Activated naive CD4-positive, alpha-beta T cell treated with anti-CD3 and anti-CD28 coated beads, Interleukin-2, amount 10 ng/mL, durations not matched to agents 7 days and 5 days (primary cell): ENCODE results near the gene SPINK7.
"Not testable (repeated sequence)": the region's sequence is repeated elsewhere in the genome, so short reads cannot be mapped to it uniquely, and the experiment has no call there.

Experiments used
- CTCF ChIA-PET: fragments of 350-600 bp; sonication (Branson Sonifier 250); formaldehyde crosslinking; loops from one replicate; lab custom pipeline; 2021; ENCODE audit warnings: antibody characterized with exemption; lab: Charles Lee
- DNase-seq: peaks from one replicate; pipeline ENCODE4 v3.0.0-alpha.2; 2020
- H3K27ac Mint-ChIP-seq: one replicate; pipeline ENCODE4 v1.8.0; 2021; ENCODE audit warnings: mild to moderate bottlenecking, moderate library complexity, mixed read lengths
- H3K27me3 Mint-ChIP-seq: one replicate; pipeline ENCODE4 v1.8.0; 2021; ENCODE audit warnings: mild to moderate bottlenecking, mixed read lengths
- H3K36me3 Mint-ChIP-seq: one replicate; pipeline ENCODE4 v1.8.0; 2021; ENCODE audit warnings: mixed read lengths
- H3K4me1 Mint-ChIP-seq: one replicate; pipeline ENCODE4 v1.8.0; 2021; ENCODE audit warnings: mixed read lengths
- H3K4me3 Mint-ChIP-seq: one replicate; pipeline ENCODE4 v1.8.0; 2021; ENCODE audit warnings: mild to moderate bottlenecking, moderate library complexity, mixed read lengths
- H3K9me3 Mint-ChIP-seq: one replicate; pipeline ENCODE4 v1.8.0; 2021; ENCODE audit warnings: mixed read lengths

SPINK7 gene

GRCh38 chr5:148312153-148312552, at the start of gene SPINK7:
SPINK7 (plus strand) TSS chr5:148312423; CDS start chr5:148312484, 61 bp downstream.
- CTCF ChIA-PET = no interaction called here
- H3K27ac Mint-ChIP-seq = no peak within 1 kb of the TSS
- no peak within 1 kb of the TSS for H3K4me3 Mint-ChIP-seq
- no peak for DNase-seq
- H3K36me3 Mint-ChIP-seq = no peaks in the 10 kb centered on the region
- H3K9me3 Mint-ChIP-seq = no peaks in the 10 kb centered on the region
- no peaks in the 10 kb centered on the region for H3K27me3 Mint-ChIP-seq
- H3K4me1 Mint-ChIP-seq = no peaks in the 10 kb centered on the region

DNA sequence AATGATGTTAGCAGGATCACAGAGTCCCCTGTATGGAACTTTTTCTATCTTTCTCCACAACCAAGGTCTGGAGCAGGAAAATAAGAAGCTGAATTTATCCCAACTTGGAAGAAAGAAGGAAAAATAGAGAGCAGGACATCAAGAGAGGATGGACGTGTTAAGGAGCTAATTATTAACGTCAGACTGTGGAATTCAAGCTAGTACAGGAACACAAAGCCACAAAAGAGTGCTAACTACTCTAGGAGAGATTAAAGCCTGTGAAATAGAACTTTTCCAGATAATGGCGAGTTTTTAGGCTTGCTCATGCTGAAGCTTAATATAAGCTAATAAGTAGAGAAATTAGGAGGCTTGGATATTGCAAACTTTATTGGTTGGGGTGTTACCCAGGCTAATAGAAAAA, 44.3 kb upstream of the SPINK7 start:
- no peaks in the 10 kb centered on the region for H3K36me3 Mint-ChIP-seq
- no peaks in the 10 kb centered on the region for H3K27me3 Mint-ChIP-seq

GRCh38 chr5:148268566-148268965, 43.7 kb upstream of the SPINK7 start, which contains the start of gene SPINK13:
SPINK13 (plus strand) TSS chr5:148268794; CDS start chr5:148270073, 1,279 bp downstream.
- CTCF ChIA-PET = no interaction called here

More for the DNA sequence above, 44.3 kb upstream of the SPINK7 start:
- CTCF ChIA-PET = no interaction called here
- DNase-seq = no peak
- no peak overlapping the region for H3K27ac Mint-ChIP-seq
- H3K4me3 Mint-ChIP-seq = no peak overlapping the region
- no peaks in the 10 kb centered on the region for H3K9me3 Mint-ChIP-seq
- H3K4me1 Mint-ChIP-seq = no peaks in the 10 kb centered on the region

GRCh38 chr5:148275129-148275528, 37.1 kb upstream of the SPINK7 start:
- H3K27me3 Mint-ChIP-seq, H3K27ac Mint-ChIP-seq, H3K36me3 Mint-ChIP-seq, DNase-seq, H3K4me3 Mint-ChIP-seq, H3K9me3 Mint-ChIP-seq, H3K4me1 Mint-ChIP-seq, CTCF ChIA-PET: not testable (repeated sequence)

More at GRCh38 chr5:148268566-148268965, 43.7 kb upstream of the SPINK7 start, which contains the start of gene SPINK13:
- Mint-ChIP-seq H3K4me3 (no peak within 1 kb of the TSS), H3K27ac (no peak within 1 kb of the TSS), H3K27me3 (no peaks in the 10 kb centered on the region), H3K4me1 (no peaks in the 10 kb centered on the region), H3K9me3 (no peaks in the 10 kb centered on the region), H3K36me3 (no peaks in the 10 kb centered on the region)
- no peak for DNase-seq

DNA sequence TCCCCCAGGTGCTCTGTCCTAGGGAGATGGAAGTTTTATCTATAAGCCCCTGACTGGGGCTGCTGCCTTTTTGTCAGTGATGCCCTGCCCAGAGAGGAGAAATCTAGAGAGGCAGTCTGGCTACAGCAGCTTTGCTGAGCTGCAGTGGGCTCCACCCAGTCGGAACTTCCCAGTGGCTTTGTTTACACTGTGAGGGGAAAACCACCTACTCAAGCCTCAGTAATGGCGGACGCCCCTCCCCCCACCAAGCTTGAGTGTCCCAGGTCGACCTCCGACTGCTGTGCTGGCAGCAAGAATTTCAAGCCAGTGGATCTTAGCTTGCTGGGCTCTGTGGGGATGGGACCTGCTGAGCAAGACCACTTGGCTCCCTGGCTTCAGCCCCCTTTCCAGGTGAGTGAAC, 31.3 kb upstream of the SPINK7 start:
- H3K9me3 Mint-ChIP-seq, H3K27me3 Mint-ChIP-seq, H3K27ac Mint-ChIP-seq, H3K4me3 Mint-ChIP-seq, DNase-seq, H3K36me3 Mint-ChIP-seq, CTCF ChIA-PET, H3K4me1 Mint-ChIP-seq: not testable (repeated sequence)

- H3K4me1 Mint-ChIP-seq, DNase-seq, H3K4me3 Mint-ChIP-seq, H3K27ac Mint-ChIP-seq, H3K36me3 Mint-ChIP-seq, CTCF ChIA-PET, H3K27me3 Mint-ChIP-seq, H3K9me3 Mint-ChIP-seq: not testable (repeated sequence)
Observed at GRCh38 chr5:148281336-148281735, 30.9 kb upstream of the SPINK7 start.

DNA sequence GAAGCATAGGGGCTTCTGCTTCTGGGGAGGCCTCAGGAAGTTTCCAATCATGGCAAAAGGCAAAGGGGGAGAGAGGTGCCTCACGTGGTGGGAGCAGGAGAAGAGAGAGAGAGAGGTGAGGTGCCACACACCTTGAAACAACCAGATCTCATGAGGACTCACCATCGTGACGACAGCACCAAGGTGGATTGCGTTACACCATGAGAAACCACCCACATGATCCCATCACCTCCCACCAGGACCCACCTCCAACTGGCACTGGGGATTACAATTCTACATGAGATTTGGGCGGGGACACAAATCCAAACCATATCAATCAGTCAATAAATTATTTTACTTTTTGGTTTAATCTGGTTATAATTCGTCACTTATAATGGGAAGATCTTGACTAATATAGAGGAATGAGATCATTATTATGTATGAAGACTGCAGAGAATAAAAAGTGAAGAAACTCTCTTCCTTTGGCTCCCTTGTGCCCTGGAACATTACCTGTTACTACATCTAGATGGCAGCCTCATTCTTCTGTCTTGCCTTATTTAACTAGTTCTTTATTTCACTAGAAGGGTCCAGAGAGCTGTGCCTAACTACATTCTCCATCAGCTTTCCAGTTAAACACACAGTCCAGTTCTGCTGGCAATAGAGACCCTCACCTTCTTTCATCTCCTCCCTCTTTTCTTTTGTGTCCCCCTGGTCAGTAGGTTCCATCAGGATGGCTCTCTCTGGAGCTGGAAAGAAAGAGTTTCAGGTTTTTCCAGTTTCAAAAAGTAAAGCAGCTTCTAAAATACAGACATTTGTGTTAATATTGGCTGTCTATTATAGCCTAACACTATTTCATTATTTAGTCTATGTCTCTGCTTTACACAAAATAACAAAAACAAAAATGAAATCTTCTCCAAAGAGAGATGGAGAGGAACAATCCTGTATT, 21.7 kb upstream of the SPINK7 start:
- Mint-ChIP-seq H3K36me3 (no peaks in the 10 kb centered on the region), H3K27me3 (no peaks in the 10 kb centered on the region), H3K4me1 (no peaks in the 10 kb centered on the region), H3K9me3 (no peaks in the 10 kb centered on the region), H3K4me3 (no peak overlapping the region), H3K27ac (no peak overlapping the region)
- CTCF ChIA-PET = interaction anchor here (0.8 to 1.3 kb wide), 4 partner anchors 9 to 440 kb away, joined by 3 to 5 read pairs (median 4); no protein-coding TSS in a partner anchor
- DNase-seq = no peak

- H3K9me3 Mint-ChIP-seq = no peaks in the 10 kb centered on the region
- no peak overlapping the region for H3K27ac Mint-ChIP-seq
- CTCF ChIA-PET = interaction anchor here (1.0 kb wide), 1 partner anchor 77 kb away, joined by 4 read pairs; no protein-coding TSS in a partner anchor
- no peak for DNase-seq
- no peaks in the 10 kb centered on the region for H3K4me1 Mint-ChIP-seq
- H3K4me3 Mint-ChIP-seq = no peak overlapping the region
- H3K36me3 Mint-ChIP-seq = no peaks in the 10 kb centered on the region
- H3K27me3 Mint-ChIP-seq = no peaks in the 10 kb centered on the region
Observed at GRCh38 chr5:148297731-148298130, 14.5 kb upstream of the SPINK7 start.

- no peaks in the 10 kb centered on the region for H3K27me3 Mint-ChIP-seq
- H3K4me1 Mint-ChIP-seq = no peaks in the 10 kb centered on the region
- CTCF ChIA-PET = no interaction called here
- H3K9me3 Mint-ChIP-seq = no peaks in the 10 kb centered on the region
- H3K4me3 Mint-ChIP-seq = no peak overlapping the region
- DNase-seq = no peak
- no peak overlapping the region for H3K27ac Mint-ChIP-seq
- H3K36me3 Mint-ChIP-seq = no peaks in the 10 kb centered on the region
Observed at GRCh38 chr5:148306446-148306845, 5.8 kb upstream of the SPINK7 start.

- CTCF ChIA-PET = interaction anchor here (1.1 kb wide), 1 partner anchor 20 kb away, joined by 3 read pairs; no protein-coding TSS in a partner anchor
- no peak for DNase-seq
- Mint-ChIP-seq H3K4me1 (no peaks in the 10 kb centered on the region), H3K36me3 (no peaks in the 10 kb centered on the region), H3K27ac (no peak overlapping the region), H3K9me3 (no peaks in the 10 kb centered on the region), H3K27me3 (no peaks in the 10 kb centered on the region), H3K4me3 (no peak overlapping the region)
Observed at GRCh38 chr5:148309019-148309418, 3.2 kb upstream of the SPINK7 start.

DNA sequence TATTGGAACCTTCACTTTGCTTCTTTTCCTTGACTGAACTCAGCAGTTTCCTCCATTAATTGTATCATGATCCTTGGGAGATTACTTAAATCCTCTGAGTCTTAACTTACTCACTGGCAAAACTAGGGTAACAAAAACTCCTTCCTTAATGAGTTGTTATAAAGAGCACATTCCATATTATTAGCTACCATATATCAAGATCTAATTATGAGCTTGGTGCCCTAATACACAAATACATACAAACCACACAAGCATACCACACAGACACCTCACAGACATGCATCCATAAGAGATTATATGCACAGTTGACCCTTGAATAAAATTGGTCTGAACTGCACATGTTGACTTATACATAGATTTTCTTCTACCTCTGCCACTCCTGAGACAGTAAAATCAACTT, 2.5 kb upstream of the SPINK7 start:
- CTCF ChIA-PET = no interaction called here
- H3K9me3 Mint-ChIP-seq = no peaks in the 10 kb centered on the region

GRCh38 chr5:148311484-148311883, 739 bp upstream of the SPINK7 start:
- Mint-ChIP-seq H3K27ac (no peak overlapping the region), H3K27me3 (no peaks in the 10 kb centered on the region), H3K36me3 (no peaks in the 10 kb centered on the region), H3K4me1 (no peaks in the 10 kb centered on the region), H3K4me3 (no peak overlapping the region), H3K9me3 (no peaks in the 10 kb centered on the region)
- CTCF ChIA-PET = no interaction called here
- DNase-seq = no peak

More for the DNA sequence above, 2.5 kb upstream of the SPINK7 start:
- Mint-ChIP-seq H3K36me3 (no peaks in the 10 kb centered on the region), H3K4me3 (no peak overlapping the region), H3K27me3 (no peaks in the 10 kb centered on the region), H3K4me1 (no peaks in the 10 kb centered on the region), H3K27ac (no peak overlapping the region)
- no peak for DNase-seq

DNA sequence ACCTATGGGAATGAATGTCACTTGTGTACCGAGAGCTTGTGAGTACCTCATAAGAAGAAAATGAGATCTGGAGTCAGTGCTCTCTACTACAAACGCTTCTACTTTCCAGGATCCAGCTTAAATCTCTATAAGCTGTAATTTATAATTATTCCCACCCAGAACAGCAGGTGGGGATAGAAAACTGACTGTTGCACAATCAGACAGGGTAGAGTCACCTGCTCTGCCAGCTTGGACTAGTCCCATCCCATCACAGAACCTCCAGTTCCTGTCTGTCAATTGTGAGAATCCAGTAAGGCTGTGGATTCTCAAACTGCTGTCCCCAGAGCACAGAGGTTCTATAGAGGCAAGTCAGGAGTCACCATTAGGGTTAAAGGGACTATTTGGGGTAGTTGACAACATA, 2.0 kb downstream of the SPINK7 start:
- CTCF ChIA-PET = interaction anchor here (0.5 to 1.2 kb wide), 4 partner anchors 13 to 417 kb away, joined by 3 to 6 read pairs (median 3); no protein-coding TSS in a partner anchor
- H3K4me1 Mint-ChIP-seq = no peaks in the 10 kb centered on the region
- H3K27me3 Mint-ChIP-seq = no peaks in the 10 kb centered on the region
- no peak overlapping the region for H3K27ac Mint-ChIP-seq
- no peak for DNase-seq
- no peaks in the 10 kb centered on the region for H3K36me3 Mint-ChIP-seq
- no peak overlapping the region for H3K4me3 Mint-ChIP-seq
- H3K9me3 Mint-ChIP-seq = peaks cover 2% of the 10 kb centered on the region

DNA sequence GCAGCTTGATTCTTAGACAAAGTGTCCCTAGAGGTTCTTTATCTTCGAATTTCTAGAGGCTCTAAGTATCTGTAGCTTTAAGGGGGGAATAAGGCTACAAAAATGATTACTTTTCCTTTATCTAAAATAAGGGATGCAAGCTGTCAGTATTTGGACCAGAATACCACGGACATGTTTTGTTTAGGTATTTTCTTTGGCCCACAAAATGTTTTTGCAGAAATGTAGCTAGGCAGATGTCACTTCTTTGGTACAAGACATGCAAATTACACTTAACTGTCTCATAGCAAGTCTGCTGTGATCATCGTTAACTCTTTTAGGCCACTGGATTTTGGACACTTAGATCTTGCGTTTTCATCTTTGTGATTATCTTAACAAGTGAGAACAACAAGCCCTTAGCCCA, 2.5 kb downstream of the SPINK7 start:
- Mint-ChIP-seq H3K36me3 (no peaks in the 10 kb centered on the region), H3K4me1 (peaks cover 1% of the 10 kb centered on the region), H3K27ac (no peak overlapping the region), H3K27me3 (no peaks in the 10 kb centered on the region), H3K9me3 (peaks cover 3% of the 10 kb centered on the region), H3K4me3 (no peak overlapping the region)
- DNase-seq = no peak
- CTCF ChIA-PET = interaction anchor here (0.5 to 1.2 kb wide), 2 partner anchors 20 to 60 kb away, joined by 3 to 6 read pairs; no protein-coding TSS in a partner anchor
